DMS153 treated with DMSO at 0.1 percent for 48 hours (cell line): ENCODE results near the gene NR5A2.

ENCODE experiments used
- DNase-seq: peaks from one replicate; lab custom pipeline; 2025; ENCODE audit not compliant: unreplicated experiment; lab: John Stamatoyannopoulos, UW

NR5A2 gene

GRCh38 chr1:200035956-200036618 is 8.6 kb downstream of the NR5A2 start:
- no peak for DNase-seq

DNA sequence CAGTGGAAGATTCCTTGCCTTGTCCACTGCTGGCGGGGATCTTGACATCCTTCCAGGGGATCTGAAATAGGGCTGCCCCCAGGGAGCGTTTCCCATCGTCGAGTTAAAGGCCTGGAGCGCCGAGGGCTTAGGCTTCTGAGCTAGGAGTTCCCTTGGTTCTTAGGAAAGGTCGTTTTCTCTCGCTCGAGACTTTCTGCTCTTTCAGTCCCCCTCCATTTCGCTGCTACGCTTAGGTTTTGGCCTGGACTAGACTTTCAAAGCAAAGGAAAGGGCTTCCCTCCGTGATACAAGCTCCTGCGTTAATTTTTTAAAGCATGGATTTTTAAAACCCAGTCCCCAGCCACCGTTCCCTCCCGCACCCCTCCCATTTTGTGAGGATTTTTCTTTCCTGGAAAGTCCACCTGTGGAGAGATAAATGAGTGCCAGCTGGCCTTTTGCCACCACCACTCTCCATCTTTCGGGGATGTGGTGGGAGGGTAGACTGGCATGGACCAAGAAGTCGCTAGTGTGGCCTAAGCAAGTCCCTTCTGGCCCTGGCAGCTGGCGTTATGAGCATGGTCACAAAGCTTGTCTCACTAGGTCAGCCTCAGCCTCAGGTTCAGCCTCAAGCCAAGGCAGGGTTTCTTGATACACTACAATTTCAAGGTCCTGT is 9.2 kb downstream of the NR5A2 start:
- DNase-seq: no peak

DNA sequence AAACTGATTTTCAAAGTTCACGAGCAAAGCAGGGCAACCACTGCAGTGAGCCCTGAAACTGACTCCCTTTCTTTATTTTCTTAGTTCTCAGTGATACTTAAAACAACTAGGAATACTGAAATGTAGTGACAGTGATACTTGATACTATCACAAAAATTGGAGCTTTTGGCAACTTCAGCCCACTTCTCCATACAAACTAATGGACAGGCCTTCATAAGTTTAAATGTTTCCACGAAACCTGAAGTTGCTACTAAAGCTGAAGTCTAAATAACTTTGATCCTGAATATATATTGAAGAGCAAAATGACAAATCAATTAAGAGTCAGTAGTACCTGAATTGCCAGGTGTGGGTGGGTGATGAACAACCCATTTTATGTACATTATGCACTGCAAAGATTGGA is 10.0 kb downstream of the NR5A2 start:
- no peak for DNase-seq

DNA sequence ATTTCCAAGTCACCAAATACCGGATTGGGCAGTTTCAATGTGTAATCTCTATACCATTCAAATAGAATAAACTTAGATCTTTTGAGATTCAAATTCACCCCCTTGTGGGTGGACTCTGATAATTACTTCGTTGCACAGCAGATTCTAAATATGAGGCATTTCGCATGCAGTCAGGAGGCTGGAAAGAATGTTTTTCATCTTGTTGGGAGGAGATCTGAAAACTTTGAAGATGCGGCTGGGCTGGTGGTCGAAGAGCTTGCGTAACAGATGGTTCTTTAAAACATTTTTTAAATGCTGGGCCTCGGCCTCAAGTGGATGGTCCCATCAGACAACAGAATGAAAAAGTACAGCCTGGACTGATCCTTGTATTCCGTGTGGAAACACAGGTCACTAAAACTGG is 10.4 kb downstream of the NR5A2 start:
- no peak for DNase-seq

GRCh38 chr1:200038325-200038980 is 10.9 kb downstream of the NR5A2 start:
- no peak for DNase-seq

GRCh38 chr1:200038981-200039848 is 11.7 kb downstream of the NR5A2 start:
- DNase-seq: no peak

GRCh38 chr1:200039849-200040474 is 12.5 kb downstream of the NR5A2 start:
- DNase-seq: no peak

GRCh38 chr1:200040481-200041138 is 13.1 kb downstream of the NR5A2 start:
- DNase-seq: no peak

DNA sequence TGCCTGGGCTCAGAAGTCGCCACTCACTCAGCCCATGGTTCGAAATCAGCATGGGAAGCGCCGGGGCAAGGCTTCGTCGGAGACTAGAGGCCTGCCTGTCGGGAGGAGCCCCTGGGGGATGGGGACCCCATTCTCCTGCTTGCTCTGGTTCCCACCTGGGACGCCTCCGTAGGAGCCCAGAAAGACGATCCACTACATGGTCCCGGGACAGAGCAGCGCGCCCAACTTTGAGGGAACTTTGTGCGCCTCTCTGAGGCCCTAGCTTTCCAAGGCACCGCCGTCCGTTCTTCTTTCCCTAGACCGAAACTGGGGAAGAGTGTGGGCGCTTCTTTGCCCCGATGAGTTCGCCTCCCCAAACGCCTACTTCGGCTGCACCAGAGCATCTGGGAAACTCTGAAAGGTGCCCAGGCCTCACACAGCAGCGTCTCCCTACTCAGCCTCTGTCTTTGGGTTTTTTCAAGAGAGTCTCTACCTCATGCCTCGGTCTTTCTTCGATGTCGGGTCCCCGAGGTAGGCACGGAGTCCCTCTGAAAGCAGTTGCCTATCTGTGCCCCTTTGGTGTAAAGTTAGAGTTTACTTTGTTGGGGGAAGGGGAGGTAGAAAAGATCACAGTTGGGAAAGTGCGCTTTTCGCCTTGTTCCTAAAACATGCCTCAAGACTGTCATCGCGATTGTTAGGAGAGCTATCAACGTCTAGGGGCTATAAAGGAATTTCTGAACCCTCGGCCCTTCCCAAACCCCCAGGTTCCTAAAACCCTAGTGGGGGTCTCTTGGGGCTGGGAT is 14.0 kb downstream of the NR5A2 start:
- DNase-seq: no peak

DNA sequence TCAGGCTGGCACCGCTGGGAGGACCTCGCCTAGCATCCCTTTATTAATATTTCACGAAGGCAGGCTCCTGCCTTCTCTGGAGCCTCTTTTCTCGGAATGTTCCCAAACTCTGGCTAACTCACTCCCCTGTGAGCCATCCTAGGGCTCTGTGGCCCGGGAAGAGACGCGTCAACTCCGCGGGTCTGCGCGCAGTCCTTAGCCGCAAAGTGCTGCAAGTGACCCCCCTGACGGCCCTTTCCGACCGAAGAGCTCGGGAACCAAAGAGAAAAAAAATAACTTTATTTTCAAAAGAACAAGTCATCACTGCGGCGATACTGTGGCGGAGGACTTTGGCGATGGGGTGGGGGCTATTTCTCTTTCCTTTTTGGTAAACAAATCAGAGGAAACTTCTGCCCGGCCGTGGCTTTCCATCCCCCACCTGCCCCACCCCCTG is 14.6 kb downstream of the NR5A2 start:
- no peak for DNase-seq

DNA sequence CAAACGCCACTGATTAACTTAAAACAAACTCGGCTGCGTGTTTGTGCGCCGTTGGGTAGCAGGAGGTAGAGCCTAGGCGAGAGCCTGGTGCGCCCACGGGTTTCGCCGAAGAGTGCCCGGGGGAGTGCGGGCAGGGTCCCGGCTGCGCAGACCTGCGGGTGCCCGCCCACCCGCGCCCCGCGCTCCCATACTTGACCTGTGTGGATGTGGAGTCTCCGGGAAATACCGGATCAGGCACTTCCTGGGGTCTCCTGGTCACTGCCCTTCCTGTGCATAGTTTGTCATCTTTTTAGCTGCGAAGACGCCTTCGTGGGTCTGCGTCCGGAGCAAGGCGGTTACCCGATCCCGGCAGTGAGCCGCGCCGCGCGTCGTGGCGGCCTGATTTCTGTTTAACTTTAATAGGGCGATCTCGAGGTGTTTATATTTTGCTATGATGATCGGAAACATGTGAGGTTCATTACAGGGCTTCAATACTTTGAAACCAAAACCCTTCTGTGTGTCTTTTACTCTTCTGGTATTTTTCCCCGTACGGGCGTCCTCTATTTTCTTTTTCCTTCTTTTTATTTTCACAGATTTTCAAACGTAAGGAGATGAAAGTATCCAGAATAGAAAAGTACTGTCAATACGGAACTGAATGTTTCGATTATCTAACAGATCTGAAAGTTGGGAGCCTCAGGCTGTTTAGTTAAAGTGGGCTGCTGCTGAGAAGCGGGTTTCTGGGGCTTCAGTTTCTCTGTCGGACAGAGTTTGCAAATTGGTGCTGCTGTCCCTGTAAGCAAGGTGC is 15.2 kb downstream of the NR5A2 start:
- no peak for DNase-seq

DNA sequence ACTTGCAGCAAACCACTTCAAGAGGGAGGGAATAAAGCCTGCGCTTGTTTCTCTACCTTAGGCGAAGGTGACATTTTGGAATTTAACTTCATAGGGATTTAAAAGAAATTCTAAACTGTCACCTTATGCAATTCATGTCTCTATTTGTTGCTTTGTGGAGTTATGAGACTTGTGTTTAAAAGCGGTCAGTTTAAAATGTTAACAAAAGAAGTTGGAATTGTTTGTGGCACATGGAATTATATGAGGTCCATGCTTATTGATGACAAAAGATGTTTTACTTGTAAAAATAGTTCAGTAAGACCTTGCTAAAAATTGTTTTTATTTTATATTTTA is 15.8 kb downstream of the NR5A2 start:
- no peak for DNase-seq

DNA sequence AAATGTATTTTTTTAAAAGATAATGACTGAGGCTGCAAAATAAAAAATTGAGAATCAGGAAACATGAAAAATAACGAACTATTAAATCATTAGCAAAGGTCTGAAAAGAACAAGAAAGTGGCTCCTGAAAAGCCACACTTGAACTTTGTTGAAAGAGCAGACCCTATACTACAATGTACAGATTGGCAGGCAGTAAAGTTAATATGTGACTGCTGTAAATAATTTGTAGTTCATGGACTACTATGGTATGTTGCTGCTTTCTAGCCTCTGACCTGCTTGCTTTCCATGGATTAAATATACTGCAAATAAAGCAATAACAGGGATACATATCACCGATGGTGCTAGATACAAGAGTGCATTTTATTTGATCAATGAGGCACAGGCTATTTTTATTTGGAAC is 18.6 kb downstream of the NR5A2 start:
- no peak for DNase-seq

DNA sequence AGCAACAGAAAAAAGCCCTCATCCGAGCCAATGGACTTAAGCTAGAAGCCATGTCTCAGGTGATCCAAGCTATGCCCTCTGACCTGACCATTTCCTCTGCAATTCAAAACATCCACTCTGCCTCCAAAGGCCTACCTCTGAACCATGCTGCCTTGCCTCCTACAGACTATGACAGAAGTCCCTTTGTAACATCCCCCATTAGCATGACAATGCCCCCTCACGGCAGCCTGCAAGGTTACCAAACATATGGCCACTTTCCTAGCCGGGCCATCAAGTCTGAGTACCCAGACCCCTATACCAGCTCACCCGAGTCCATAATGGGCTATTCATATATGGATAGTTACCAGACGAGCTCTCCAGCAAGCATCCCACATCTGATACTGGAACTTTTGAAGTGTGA is 20.7 kb downstream of the NR5A2 start:
- DNase-seq: no peak

- DNase-seq: no peak
Observed at GRCh38 chr1:200049810-200050209, 22.3 kb downstream of the NR5A2 start.

GRCh38 chr1:200051620-200052019 is 24.1 kb downstream of the NR5A2 start:
- DNase-seq: no peak

GRCh38 chr1:200053091-200053490 is 25.6 kb downstream of the NR5A2 start:
- DNase-seq: no peak

DNA sequence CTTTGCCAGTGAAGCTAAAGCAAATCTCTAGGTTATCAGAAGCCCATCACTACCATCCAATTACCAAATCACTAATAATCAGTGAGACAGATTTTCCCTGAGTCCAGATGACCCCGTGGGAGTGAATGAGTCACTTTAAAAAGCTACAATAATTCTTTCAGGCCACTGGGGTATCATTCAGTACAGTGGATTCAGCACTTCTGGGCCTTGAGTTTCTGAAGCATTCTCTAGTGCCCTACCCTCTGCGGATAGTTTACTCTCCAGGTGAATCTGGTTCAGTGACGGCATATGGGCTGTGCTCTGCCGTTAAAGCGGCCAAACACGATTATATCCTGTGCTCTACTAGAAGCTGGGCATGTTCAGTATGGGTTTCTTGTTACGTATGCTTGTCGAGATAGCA is 26.1 kb downstream of the NR5A2 start:
- no peak for DNase-seq

DNA sequence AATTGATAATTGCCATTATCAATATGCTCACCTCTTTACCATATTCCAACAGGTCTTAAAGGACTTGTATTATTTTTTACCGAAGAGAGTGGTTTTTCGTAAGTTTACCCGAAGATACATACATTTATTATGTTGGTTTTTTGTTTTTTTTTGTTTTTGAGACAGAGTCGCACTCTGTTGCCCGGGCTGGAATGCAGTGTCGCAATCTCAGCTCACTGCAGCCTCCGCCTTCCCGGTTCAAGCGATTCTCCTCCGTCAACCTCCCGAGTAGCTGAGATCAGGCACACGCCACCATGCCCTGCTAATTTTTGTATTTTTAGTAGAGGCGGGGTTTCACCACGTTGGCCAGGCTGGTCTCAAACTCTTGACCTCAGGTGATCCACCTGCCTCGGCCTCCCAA is 30.8 kb downstream of the NR5A2 start:
- DNase-seq: no peak
